Dendritic cell treated with granulocyte-macrophage colony-stimulating factor and Interleukin-4, amounts not matched to agents 40 ng/mL and 50 ng/mL, for 4 days (primary cell): ENCODE results near the gene CALML3.
"Not testable (repeated sequence)": the region's sequence is repeated elsewhere in the genome, so short reads cannot be mapped to it uniquely, and the experiment has no call there.

Source experiments
- H3K27ac Mint-ChIP-seq: one replicate; pipeline ENCODE4 v1.8.0; 2022; ENCODE audit warnings: mild to moderate bottlenecking, mixed read lengths
- H3K27me3 Mint-ChIP-seq: one replicate; pipeline ENCODE4 v1.8.0; 2022; ENCODE audit warnings: mild to moderate bottlenecking, mixed read lengths
- H3K36me3 Mint-ChIP-seq: one replicate; pipeline ENCODE4 v1.8.0; 2022; ENCODE audit warnings: low read depth, mixed read lengths
- H3K4me1 Mint-ChIP-seq: one replicate; pipeline ENCODE4 v1.8.0; 2022; ENCODE audit warnings: low read depth, mixed read lengths
- H3K4me3 Mint-ChIP-seq: one replicate; pipeline ENCODE4 v1.8.0; 2022; ENCODE audit warnings: mild to moderate bottlenecking, moderate library complexity, mixed read lengths
- H3K9me3 Mint-ChIP-seq: one replicate; pipeline ENCODE4 v1.8.0; 2022; ENCODE audit warnings: mixed read lengths
- intact Hi-C: fragments of 100-400 bp; cut with micrococcal nuclease; formaldehyde crosslinking; loops from one replicate; pipeline ENCODE4 v1.15.0; 2022

CALML3 gene

DNA sequence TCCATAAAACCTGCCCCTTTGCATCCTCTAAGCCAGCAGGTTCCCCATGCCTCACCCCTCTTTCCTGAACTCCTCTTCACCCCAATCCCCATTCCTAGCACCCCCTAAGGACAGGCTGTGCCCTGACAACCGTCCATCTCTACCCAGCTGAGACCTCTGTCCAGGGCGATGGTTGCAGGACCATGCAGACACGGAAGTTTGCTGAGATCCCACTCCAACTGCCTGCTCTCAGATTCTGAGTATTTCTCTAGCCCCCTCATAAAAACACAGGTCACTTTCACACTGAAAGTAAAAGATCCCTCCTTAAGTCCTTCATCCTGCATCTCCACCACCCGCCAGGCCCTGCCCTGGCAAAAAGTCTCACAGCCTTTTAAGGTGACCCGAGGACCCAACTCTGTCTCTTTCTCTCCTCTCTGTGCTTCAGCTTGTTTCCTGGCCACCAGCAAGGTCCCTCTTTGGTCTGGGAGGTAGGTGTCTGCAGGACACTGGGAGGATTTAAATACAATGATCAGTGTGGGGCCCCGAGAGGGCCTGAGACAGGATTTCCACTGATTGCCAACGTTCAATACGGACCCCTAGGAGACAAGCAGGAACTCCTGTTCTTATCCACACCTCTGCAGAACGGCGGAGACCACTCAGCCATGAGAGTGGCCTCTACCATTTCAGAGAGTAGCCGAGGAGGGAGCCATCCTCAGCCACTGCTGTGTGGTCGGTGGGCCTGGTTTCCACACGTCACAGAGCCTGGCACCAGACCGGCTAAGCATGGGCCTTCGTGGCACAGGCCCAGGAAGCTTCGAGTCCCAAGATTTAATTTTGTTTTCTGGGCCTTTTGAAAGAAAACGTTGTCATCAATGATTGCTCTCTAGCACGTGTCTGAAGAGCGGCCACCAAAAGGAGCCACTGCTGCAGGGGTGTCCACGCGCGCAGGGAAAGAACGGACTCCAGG is 27.9 kb downstream of the CALML3 start:
- intact Hi-C loops = loop anchor here (10.0 kb wide), 1 partner anchor 52 kb away; no protein-coding TSS in a partner anchor
- Mint-ChIP-seq H3K27me3 (peaks cover 7% of the 10 kb centered on the region), H3K36me3 (no peaks in the 10 kb centered on the region), H3K4me1 (peaks cover 51% of the 10 kb centered on the region), H3K27ac (peak overlapping the region; percentile 41), H3K9me3 (no peaks in the 10 kb centered on the region), H3K4me3 (peak overlapping the region; percentile 33)

GRCh38 chr10:5553400-5554170 is 28.8 kb downstream of the CALML3 start:
- no peaks in the 10 kb centered on the region for H3K36me3 Mint-ChIP-seq
- intact Hi-C loops = loop anchor here (10.0 kb wide), 1 partner anchor 51 kb away; no protein-coding TSS in a partner anchor
- peaks cover 12% of the 10 kb centered on the region for H3K27me3 Mint-ChIP-seq
- no peaks in the 10 kb centered on the region for H3K9me3 Mint-ChIP-seq
- H3K4me1 Mint-ChIP-seq = peaks cover 51% of the 10 kb centered on the region
- peak overlapping the region; percentile 41 for H3K27ac Mint-ChIP-seq
- H3K4me3 Mint-ChIP-seq = no peak overlapping the region

GRCh38 chr10:5555021-5555510 is 30.3 kb downstream of the CALML3 start:
- Mint-ChIP-seq H3K4me1 (peaks cover 50% of the 10 kb centered on the region), H3K4me3 (no peak overlapping the region), H3K36me3 (no peaks in the 10 kb centered on the region), H3K27me3 (peaks cover 13% of the 10 kb centered on the region), H3K27ac (no peak overlapping the region), H3K9me3 (no peaks in the 10 kb centered on the region)
- intact Hi-C loops = loop anchor here (10.0 kb wide), 1 partner anchor 50 kb away; no protein-coding TSS in a partner anchor

DNA sequence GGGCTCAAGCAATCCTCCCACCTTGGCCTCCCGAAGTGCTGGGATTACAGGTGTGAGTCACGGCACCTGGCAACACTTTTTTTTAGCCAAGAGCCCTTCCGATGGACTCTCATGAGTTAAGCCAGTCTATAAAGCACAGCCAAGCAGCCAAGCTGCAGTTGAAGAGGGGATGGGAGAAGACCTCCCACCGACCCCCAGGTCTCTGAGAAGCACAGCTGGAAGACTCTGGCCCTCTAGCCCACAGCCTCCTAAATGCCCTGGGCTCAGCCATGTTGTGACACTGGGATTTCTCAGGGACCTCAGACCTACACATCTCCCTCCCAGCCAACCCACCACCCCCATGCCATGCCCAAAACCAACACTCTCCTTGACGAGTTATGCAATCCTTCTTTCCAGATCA is 31.1 kb downstream of the CALML3 start:
- no peaks in the 10 kb centered on the region for H3K36me3 Mint-ChIP-seq

DNA sequence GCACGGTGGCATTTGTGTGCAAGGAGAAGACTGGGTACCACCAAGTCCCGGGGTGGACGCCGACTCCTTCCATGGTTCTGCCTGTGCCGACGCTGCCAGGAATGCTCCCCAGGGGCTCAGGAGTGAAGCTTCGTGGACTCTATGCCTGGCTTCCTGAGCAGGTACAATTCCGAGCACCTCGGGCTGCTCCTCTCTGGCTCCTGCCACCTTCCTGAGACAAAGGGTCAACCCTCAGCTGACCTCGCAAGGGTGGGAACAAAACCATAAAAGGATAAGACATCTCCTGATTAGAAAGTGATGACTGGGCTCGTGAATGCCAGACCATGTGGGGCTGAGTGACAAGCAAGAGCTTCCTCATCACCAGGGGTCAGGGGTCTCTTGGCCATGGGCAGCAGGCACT is 31.8 kb downstream of the CALML3 start:
- Mint-ChIP-seq H3K27ac (no peak overlapping the region), H3K27me3 (peaks cover 20% of the 10 kb centered on the region), H3K36me3 (no peaks in the 10 kb centered on the region), H3K4me1 (peaks cover 38% of the 10 kb centered on the region), H3K4me3 (no peak overlapping the region), H3K9me3 (no peaks in the 10 kb centered on the region)
- intact Hi-C loops = loop anchor here (10.0 kb wide), 1 partner anchor 48 kb away; no protein-coding TSS in a partner anchor

More for the DNA sequence above, 31.1 kb downstream of the CALML3 start:
- peaks cover 15% of the 10 kb centered on the region for H3K27me3 Mint-ChIP-seq
- no peak overlapping the region for H3K27ac Mint-ChIP-seq
- no peak overlapping the region for H3K4me3 Mint-ChIP-seq
- H3K9me3 Mint-ChIP-seq = no peaks in the 10 kb centered on the region
- H3K4me1 Mint-ChIP-seq = peaks cover 45% of the 10 kb centered on the region
- intact Hi-C loops = loop anchor here (10.0 kb wide), 1 partner anchor 49 kb away; no protein-coding TSS in a partner anchor

DNA sequence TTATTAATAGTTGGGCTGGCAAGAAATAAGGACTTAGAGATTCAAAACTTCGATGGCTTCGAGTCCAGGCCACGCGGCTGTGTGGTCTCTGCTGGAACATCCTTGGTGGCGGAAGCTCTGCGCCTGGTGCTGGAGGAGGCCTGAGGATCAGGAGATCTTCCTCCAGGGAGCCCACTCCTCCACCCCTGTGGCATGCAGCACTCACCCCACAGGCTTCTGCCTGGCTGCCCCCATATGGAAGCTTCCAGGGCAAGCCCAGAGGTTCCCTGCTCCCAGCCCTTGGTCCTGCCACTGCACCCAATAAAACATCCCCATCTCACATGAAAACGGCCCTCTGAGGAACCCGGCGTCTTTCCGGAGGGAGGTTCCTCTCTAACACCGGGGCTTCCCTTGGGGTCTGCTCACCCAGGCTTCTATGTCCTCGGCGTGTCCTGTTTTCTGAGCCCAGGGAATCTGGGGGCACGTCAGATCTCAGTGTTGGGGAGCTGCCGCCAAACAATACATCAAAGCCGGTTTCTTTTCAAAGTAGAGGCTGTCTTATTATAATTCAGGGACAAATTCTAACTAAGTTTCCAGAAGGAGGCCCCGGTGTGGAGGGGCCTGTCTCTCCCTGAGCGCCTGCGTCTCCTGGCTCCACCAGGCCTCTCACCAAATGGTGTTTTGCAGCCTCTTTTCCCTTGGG is 32.4 kb downstream of the CALML3 start:
- H3K9me3 Mint-ChIP-seq = no peaks in the 10 kb centered on the region
- intact Hi-C loops = loop anchor here (10.0 kb wide), 1 partner anchor 48 kb away; no protein-coding TSS in a partner anchor
- H3K36me3 Mint-ChIP-seq = no peaks in the 10 kb centered on the region
- H3K4me3 Mint-ChIP-seq = no peak overlapping the region
- no peak overlapping the region for H3K27ac Mint-ChIP-seq
- H3K4me1 Mint-ChIP-seq = peaks cover 32% of the 10 kb centered on the region
- H3K27me3 Mint-ChIP-seq = peaks cover 22% of the 10 kb centered on the region

DNA sequence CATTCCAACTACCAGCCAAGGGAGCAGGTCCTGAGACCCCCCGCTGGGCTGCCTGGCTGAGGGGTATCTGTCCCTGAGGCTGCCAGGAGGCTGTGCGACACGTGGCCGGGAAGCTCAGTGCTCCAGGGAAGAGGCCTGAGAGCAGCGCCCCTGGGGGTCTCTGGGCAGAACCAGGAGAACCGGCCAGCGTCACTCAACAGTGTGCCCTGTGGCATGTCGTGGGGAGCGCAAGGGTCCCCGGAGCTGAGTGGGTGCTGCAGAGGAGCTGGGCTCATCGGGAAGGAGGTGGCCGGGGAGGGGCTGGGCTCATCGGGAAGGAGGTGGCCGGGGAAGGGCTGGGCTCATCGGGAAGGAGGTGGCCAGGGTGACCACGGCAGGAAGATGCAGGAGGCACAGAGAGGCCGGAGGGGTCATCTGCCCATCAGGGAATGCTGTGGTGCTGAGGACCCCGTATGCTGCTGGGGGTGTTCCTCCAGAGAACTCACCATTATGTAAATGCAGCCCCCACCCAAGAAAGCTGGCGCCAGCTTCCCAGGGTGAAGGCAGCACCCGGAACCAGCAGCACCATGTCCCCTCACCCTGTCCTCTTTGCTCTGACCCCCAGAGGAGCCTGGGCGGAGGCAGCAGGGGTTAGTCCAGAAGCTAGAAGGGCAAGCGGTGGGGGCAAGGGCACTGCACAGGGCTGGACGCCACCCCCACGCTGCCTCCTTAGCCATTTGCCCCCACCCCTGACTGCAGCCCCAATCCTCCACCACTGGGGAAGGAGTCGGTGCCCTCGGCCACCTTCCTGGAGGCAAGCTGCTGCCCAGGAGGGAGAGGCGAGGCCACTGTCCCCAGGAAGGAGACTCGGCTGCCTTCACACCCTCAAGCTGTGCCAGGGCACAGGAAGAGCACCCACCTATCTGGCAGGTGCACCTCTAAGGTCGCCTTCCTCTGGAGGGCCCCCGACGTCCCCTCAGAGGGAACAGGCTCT is 33.3 kb downstream of the CALML3 start:
- peaks cover 23% of the 10 kb centered on the region for H3K4me1 Mint-ChIP-seq
- intact Hi-C loops = loop anchor here (10.0 kb wide), 1 partner anchor 47 kb away; no protein-coding TSS in a partner anchor
- no peak overlapping the region for H3K27ac Mint-ChIP-seq
- peaks cover 25% of the 10 kb centered on the region for H3K27me3 Mint-ChIP-seq
- H3K36me3 Mint-ChIP-seq = no peaks in the 10 kb centered on the region
- no peak overlapping the region for H3K4me3 Mint-ChIP-seq
- no peaks in the 10 kb centered on the region for H3K9me3 Mint-ChIP-seq

- H3K4me3 Mint-ChIP-seq, H3K27ac Mint-ChIP-seq, H3K36me3 Mint-ChIP-seq, H3K9me3 Mint-ChIP-seq: not testable (repeated sequence)
- H3K27me3 Mint-ChIP-seq = peaks cover 30% of the 10 kb centered on the region
- H3K4me1 Mint-ChIP-seq = peaks cover 23% of the 10 kb centered on the region
- intact Hi-C loops = loop anchor here (10.0 kb wide), 1 partner anchor 46 kb away; no protein-coding TSS in a partner anchor
Measured at GRCh38 chr10:5559022-5559421, 34.3 kb downstream of the CALML3 start.

GRCh38 chr10:5559642-5560141 is 34.9 kb downstream of the CALML3 start:
- peaks cover 23% of the 10 kb centered on the region for H3K4me1 Mint-ChIP-seq
- no peak overlapping the region for H3K4me3 Mint-ChIP-seq
- no peaks in the 10 kb centered on the region for H3K36me3 Mint-ChIP-seq
- no peaks in the 10 kb centered on the region for H3K9me3 Mint-ChIP-seq
- intact Hi-C loops = loop anchor here (10.0 kb wide), 1 partner anchor 45 kb away; no protein-coding TSS in a partner anchor
- H3K27me3 Mint-ChIP-seq = peaks cover 33% of the 10 kb centered on the region
- H3K27ac Mint-ChIP-seq = no peak overlapping the region

- no peaks in the 10 kb centered on the region for H3K9me3 Mint-ChIP-seq
- no peaks in the 10 kb centered on the region for H3K36me3 Mint-ChIP-seq
- no peak overlapping the region for H3K27ac Mint-ChIP-seq
- H3K27me3 Mint-ChIP-seq = peaks cover 32% of the 10 kb centered on the region
- H3K4me1 Mint-ChIP-seq = peaks cover 26% of the 10 kb centered on the region
- intact Hi-C loops = no loop called here
- no peak overlapping the region for H3K4me3 Mint-ChIP-seq
Measured at GRCh38 chr10:5560142-5560816, 35.5 kb downstream of the CALML3 start.

GRCh38 chr10:5560817-5561703 is 36.3 kb downstream of the CALML3 start:
- intact Hi-C loops = no loop called here
- Mint-ChIP-seq H3K36me3 (no peaks in the 10 kb centered on the region), H3K4me3 (no peak overlapping the region), H3K9me3 (no peaks in the 10 kb centered on the region), H3K4me1 (peaks cover 34% of the 10 kb centered on the region), H3K27me3 (peaks cover 32% of the 10 kb centered on the region), H3K27ac (no peak overlapping the region)
